WTC11 (cell line): ENCODE data around the gene PRUNE2. TPM values are rescaled to one million over a fixed set of nuclear protein-coding genes. Genes with fewer than 3 reads are reported as not detected.

Experiments used
- ATAC-seq: fragments of 200-7000 bp; cut with Tn5 transposase; 2 replicates; pipeline ENCODE4 v1.10.0; 2021; ENCODE audit warnings: mild to moderate bottlenecking, moderate library complexity
- CTCF ChIA-PET: fragments of 300-600 bp; sonication (Branson Sonifier 250); formaldehyde crosslinking; loops from one replicate; lab custom pipeline; 2021; ENCODE audit warnings: antibody characterized with exemption; lab: Charles Lee
- POLR2A ChIA-PET: fragments of 350-600 bp; sonication (Branson Sonifier 250); formaldehyde crosslinking; loops from one replicate; lab custom pipeline; 2021; ENCODE audit warnings: antibody characterized with exemption; lab: Charles Lee
- DNase-seq: peaks from one replicate; pipeline ENCODE4 v3.0.0; 2021; ENCODE audit warnings: low spot score
- H3K27ac Mint-ChIP-seq: 2 replicates; pipeline ENCODE4 v1.8.0; 2021; ENCODE audit warnings: mixed read lengths
- H3K27me3 Mint-ChIP-seq: 2 replicates; pipeline ENCODE4 v1.8.0; 2021; ENCODE audit warnings: low read depth, mild to moderate bottlenecking, moderate library complexity, mixed read lengths
- H3K36me3 Mint-ChIP-seq: 2 replicates; pipeline ENCODE4 v1.8.0; 2021; ENCODE audit warnings: mixed read lengths
- H3K4me1 Mint-ChIP-seq: 2 replicates; pipeline ENCODE4 v1.8.0; 2022; ENCODE audit warnings: mixed read lengths
- H3K4me3 Mint-ChIP-seq: 2 replicates; pipeline ENCODE4 v1.8.0; 2021; ENCODE audit warnings: mild to moderate bottlenecking, moderate library complexity, mixed read lengths
- H3K9me3 Mint-ChIP-seq: 2 replicates; pipeline ENCODE4 v1.8.0; 2021; ENCODE audit warnings: mixed read lengths
- ATF3 ChIP-seq: sonication (generic); formaldehyde crosslinking; conservative IDR thresholded peaks from 2 replicates; pipeline ENCODE4 v1.8.1; 2022; ENCODE audit warnings: mild to moderate bottlenecking, missing genetic modification reagents
- CDX4 ChIP-seq: fragments of 250-450 bp; sonication (Bioruptor Pico); IDR thresholded peaks from 2 replicates; pipeline ENCODE4 v1.9.0; 2021; ENCODE audit warnings: moderate library complexity, mild to moderate bottlenecking, inconsistent platforms, borderline replicate concordance
- FOXJ3 ChIP-seq: sonication (generic); formaldehyde crosslinking; IDR thresholded peaks from 2 replicates; pipeline ENCODE4 v1.9.0; 2021; ENCODE audit warnings: missing genetic modification reagents, mild to moderate bottlenecking, borderline replicate concordance
- FOXP4 ChIP-seq: sonication (generic); formaldehyde crosslinking; IDR thresholded peaks from 2 replicates; pipeline ENCODE4 v1.8.0; 2022; ENCODE audit warnings: mild to moderate bottlenecking, missing genetic modification reagents
- GABPB1 ChIP-seq: sonication (generic); formaldehyde crosslinking; IDR thresholded peaks from 2 replicates; pipeline ENCODE4 v1.8.1; 2023; ENCODE audit warnings: mild to moderate bottlenecking, missing genetic modification reagents
- IRF1 ChIP-seq: sonication (generic); formaldehyde crosslinking; IDR thresholded peaks from 2 replicates; pipeline ENCODE4 v1.8.0; 2023; ENCODE audit warnings: missing genetic modification reagents
- NR1H2 ChIP-seq: sonication (generic); formaldehyde crosslinking; IDR thresholded peaks from 2 replicates; pipeline ENCODE4 v1.9.0; 2021; ENCODE audit warnings: mild to moderate bottlenecking, moderate library complexity, missing genetic modification reagents
- PRRX2 ChIP-seq: fragments of 250-450 bp; sonication (Bioruptor Pico); IDR thresholded peaks from 2 replicates; pipeline ENCODE4 v1.8.0; 2021; ENCODE audit warnings: mild to moderate bottlenecking
- RELA ChIP-seq: sonication (generic); formaldehyde crosslinking; IDR thresholded peaks from 2 replicates; pipeline ENCODE4 v1.8.1; 2022; ENCODE audit warnings: missing genetic modification reagents, mild to moderate bottlenecking, borderline replicate concordance
- SMAD4 ChIP-seq: sonication (generic); formaldehyde crosslinking; IDR thresholded peaks from 2 replicates; pipeline ENCODE4 v1.8.0; 2022; ENCODE audit warnings: mild to moderate bottlenecking, missing genetic modification reagents
- SP1 ChIP-seq: sonication (generic); formaldehyde crosslinking; conservative IDR thresholded peaks from 2 replicates; pipeline ENCODE4 v1.8.1; 2022; ENCODE audit warnings: missing genetic modification reagents
- STAT6 ChIP-seq: sonication (generic); formaldehyde crosslinking; conservative IDR thresholded peaks from 2 replicates; pipeline ENCODE4 v1.8.1; 2023; ENCODE audit warnings: mild to moderate bottlenecking, low read depth, missing genetic modification reagents, moderate library complexity
- USF1 ChIP-seq: sonication (generic); formaldehyde crosslinking; IDR thresholded peaks from 2 replicates; pipeline ENCODE4 v1.8.0; 2022; ENCODE audit warnings: mild to moderate bottlenecking, missing genetic modification reagents
- ZMAT4 ChIP-seq: fragments of 250-450 bp; sonication (Bioruptor Pico); IDR thresholded peaks from 2 replicates; pipeline ENCODE4 v1.9.0; 2021; ENCODE audit warnings: mild to moderate bottlenecking
- ZNF138 ChIP-seq: sonication (generic); formaldehyde crosslinking; conservative IDR thresholded peaks from 2 replicates; pipeline ENCODE4 v1.8.1; 2022; ENCODE audit warnings: mild to moderate bottlenecking, moderate library complexity, missing genetic modification reagents
- ZNF416 ChIP-seq: fragments of 250-450 bp; sonication (Bioruptor Pico); IDR thresholded peaks from 2 replicates; pipeline ENCODE4 v1.9.0; 2021; ENCODE audit warnings: mild to moderate bottlenecking, inconsistent platforms
- ZNF423 ChIP-seq: fragments of 250-450 bp; sonication (Bioruptor Pico); IDR thresholded peaks from 2 replicates; pipeline ENCODE4 v2.1.2; 2022; ENCODE audit warnings: mild to moderate bottlenecking, moderate library complexity
- ZNF425 ChIP-seq: fragments of 250-450 bp; sonication (Bioruptor Pico); conservative IDR thresholded peaks from 2 replicates; pipeline ENCODE4 v1.9.0; 2021; ENCODE audit warnings: mild to moderate bottlenecking
- ZSCAN18 ChIP-seq: fragments of 250-450 bp; sonication (Bioruptor Pico); IDR thresholded peaks from 2 replicates; pipeline ENCODE4 v2.1.2; 2022; ENCODE audit warnings: mild to moderate bottlenecking, moderate library complexity
- total RNA-seq: library from RNA; stranded (reverse); gene quantifications from 3 replicates; pipeline ENCODE4 v1.2.3, GENCODE V29; 2021

PRUNE2 gene
- total RNA-seq, 1 experiment from 2014 or later = 13.1 TPM

GRCh38 chr9:76573905-76574760, 331.8 kb downstream of the PRUNE2 start (continued):
- TF ChIP-seq CDX4 (CRISPR knock-in tag) (no peak), ZNF416 (CRISPR knock-in tag) (no peak), FOXP4 (CRISPR knock-in tag) (no peak), FOXJ3 (CRISPR knock-in tag) (no peak), ZMAT4 (CRISPR knock-in tag) (no peak), SMAD4 (CRISPR knock-in tag) (no peak), USF1 (no peak)

GRCh38 chr9:76573408-76573807, 332.5 kb downstream of the PRUNE2 start:
- Mint-ChIP-seq H3K27ac (no peak overlapping the region), H3K27me3 (peaks cover 2% of the 10 kb centered on the region; the same call in 1 of the 2 replicates), H3K4me3 (no peak overlapping the region), H3K4me1 (peaks cover 6% of the 10 kb centered on the region), H3K9me3 (peaks cover 11% of the 10 kb centered on the region), H3K36me3 (no peaks in the 10 kb centered on the region)
- TF ChIP-seq NR1H2 (CRISPR knock-in tag) (no peak), ZNF138 (no peak), GABPB1 (CRISPR knock-in tag) (no peak), ZNF425 (CRISPR knock-in tag) (no peak), STAT6 (CRISPR knock-in tag) (no peak), SMAD4 (CRISPR knock-in tag) (no peak), ZNF423 (CRISPR knock-in tag) (no peak), ATF3 (CRISPR knock-in tag) (no peak), ZSCAN18 (CRISPR knock-in tag) (no peak), RELA (CRISPR knock-in tag) (no peak), SP1 (CRISPR knock-in tag) (no peak), IRF1 (CRISPR knock-in tag) (no peak), PRRX2 (CRISPR knock-in tag) (no peak)
- ChIA-PET POLR2A (no interaction called here), CTCF (no interaction called here)
- ATAC-seq (no peak), DNase-seq (no peak)
